Measurements from ENCODE around the gene ARHGAP15.

The ARHGAP15 gene

DNA sequence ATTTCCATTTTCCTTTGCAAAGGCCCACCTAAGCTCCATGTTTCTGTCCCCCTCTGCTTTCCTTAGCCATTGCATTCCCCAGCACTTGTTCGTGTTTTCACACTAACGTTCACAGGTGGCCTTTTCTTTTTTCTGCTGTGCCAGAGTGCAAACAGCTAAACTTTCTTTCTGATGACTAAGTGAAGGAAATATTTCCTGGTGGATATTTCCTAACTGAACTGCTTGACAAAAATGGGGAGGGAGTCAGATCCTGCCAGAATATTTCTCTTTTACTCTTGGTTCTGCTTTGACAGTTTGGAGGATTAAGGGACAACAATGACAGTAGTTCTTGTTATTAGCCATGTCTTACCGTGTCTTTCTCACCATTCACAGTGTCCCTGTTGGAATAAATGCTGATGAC is 344.0 kb downstream of the ARHGAP15 start:
- DNase-seq (ENCODE audit: low spot score), result no peak
- TF ChIP-seq, protein P1, sequence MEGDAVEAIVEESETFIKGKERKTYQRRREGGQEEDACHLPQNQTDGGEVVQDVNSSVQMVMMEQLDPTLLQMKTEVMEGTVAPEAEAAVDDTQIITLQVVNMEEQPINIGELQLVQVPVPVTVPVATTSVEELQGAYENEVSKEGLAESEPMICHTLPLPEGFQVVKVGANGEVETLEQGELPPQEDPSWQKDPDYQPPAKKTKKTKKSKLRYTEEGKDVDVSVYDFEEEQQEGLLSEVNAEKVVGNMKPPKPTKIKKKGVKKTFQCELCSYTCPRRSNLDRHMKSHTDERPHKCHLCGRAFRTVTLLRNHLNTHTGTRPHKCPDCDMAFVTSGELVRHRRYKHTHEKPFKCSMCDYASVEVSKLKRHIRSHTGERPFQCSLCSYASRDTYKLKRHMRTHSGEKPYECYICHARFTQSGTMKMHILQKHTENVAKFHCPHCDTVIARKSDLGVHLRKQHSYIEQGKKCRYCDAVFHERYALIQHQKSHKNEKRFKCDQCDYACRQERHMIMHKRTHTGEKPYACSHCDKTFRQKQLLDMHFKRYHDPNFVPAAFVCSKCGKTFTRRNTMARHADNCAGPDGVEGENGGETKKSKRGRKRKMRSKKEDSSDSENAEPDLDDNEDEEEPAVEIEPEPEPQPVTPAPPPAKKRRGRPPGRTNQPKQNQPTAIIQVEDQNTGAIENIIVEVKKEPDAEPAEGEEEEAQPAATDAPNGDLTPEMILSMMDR (IDR thresholded peaks at IDR 0.05; ENCODE audit: extremely low read depth, missing control alignments), result no peak

DNA sequence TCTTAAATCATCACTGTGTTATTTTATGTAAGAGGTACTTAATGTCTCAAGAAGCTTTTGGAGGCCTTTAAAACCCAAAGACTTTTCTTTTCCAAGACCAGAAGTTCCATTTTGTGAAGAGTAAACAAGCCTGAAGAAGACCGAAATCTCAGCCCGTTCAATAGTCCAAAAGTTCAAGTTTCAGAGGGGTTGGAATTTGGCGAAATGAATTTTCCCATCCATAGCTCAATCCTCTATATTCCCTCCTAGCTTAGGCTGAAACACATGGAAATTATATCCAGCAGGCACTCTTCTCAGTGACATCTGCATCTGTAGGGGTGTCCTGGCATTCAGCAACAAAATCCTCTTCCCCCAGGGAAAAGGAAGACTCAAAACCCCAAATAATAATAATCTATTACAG is 344.6 kb downstream of the ARHGAP15 start:
- TF ChIP-seq, protein P1 (IDR thresholded peaks at IDR 0.05; ENCODE audit: extremely low read depth, missing control alignments), result no peak
- DNase-seq (ENCODE audit: low spot score), result no peak

DNA sequence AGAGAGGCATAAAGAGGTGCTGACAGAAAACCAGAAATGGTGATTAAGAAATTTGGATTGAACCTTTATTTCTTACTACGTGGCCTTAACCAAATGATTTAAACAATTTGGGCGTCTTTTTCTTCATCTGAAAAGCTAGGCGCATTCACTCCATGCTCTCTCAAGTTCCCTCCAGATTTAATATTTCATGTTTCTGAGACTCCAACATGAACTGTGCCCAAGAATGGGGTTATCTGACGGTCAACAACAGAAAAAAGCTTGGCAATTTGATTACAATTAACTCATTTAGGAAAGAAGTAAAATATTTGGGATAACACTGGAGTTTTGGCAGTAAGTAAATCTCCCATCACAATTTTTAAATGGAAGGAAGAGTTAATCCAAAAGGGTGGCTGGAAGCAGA is 345.4 kb downstream of the ARHGAP15 start:
- DNase-seq (ENCODE audit: low spot score), result no peak
- TF ChIP-seq, protein P1 (IDR thresholded peaks at IDR 0.05; ENCODE audit: extremely low read depth, missing control alignments), result no peak

DNA sequence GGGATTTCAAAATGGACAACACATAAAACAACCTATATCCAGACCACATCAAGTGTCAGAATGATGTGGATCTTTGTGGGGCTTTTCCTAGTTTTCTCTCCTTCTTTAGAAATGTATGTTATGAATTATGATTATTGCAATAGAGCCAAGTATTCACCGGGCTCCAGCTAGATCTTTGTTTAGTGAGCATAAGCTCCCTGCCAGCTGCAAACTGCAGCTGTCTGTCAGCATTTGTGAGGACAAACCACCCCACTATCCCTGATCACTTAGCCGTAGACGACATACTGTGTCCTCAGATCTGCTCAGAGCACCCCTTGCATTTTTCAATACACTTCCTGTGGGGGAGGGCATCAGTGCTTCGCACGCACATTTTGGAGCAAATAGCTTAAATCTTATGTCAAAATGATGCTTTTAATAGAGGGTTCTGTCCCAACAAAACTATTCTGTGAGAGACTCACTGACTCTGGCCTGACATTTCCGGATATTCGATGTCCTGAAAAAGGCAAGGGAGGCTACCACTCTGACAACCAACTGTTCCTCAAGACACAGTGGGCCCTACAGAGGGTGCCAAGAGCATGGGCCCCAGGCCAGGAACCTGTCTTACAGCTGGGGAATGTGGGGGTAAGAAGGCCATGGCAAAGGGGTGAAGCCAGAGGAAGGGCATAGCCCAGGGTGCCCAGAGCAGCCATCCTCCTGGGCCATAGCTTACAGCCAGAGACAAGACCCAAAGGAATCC is 346.0 kb downstream of the ARHGAP15 start:
- TF ChIP-seq, protein P1 (IDR thresholded peaks at IDR 0.05; ENCODE audit: extremely low read depth, missing control alignments), result no peak
- no peak for DNase-seq (ENCODE audit: low spot score)

DNA sequence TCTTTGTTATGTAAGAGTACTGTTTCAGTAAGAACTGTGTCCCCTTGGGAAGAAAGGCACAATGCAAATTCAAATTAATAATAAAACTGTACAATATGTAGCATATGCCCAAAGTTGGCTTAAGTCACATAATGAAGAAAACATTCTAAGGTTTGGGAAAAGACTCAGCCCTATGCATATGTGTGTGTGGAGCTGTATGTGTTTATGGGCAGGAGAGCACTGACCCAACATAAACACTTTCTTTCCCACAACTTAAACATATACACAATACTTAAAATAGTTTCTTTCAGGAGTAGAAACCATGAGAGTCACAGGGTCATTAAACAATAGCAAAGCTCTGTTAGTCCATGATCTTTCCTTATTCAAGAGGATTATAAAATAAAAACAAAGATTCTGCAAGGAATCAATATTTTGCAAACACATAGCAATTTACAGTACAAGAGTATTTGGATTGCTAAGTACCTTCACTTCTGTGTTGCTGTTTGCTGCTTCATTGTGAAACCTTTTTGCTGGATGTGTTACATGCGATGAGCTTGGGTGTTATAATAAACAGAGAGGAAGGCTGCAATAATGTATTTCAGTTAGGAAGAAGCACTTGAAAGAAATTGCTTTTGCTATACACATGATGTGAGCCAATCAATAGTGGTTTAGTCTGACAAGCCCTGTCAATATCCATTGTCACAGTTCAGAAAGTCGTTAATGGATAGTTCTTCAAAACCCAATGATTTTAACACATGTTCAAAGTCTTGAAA is 347.3 kb downstream of the ARHGAP15 start:
- TF ChIP-seq, protein P1 (IDR thresholded peaks at IDR 0.05; ENCODE audit: extremely low read depth, missing control alignments), result no peak
- no peak for DNase-seq (ENCODE audit: low spot score)

DNA sequence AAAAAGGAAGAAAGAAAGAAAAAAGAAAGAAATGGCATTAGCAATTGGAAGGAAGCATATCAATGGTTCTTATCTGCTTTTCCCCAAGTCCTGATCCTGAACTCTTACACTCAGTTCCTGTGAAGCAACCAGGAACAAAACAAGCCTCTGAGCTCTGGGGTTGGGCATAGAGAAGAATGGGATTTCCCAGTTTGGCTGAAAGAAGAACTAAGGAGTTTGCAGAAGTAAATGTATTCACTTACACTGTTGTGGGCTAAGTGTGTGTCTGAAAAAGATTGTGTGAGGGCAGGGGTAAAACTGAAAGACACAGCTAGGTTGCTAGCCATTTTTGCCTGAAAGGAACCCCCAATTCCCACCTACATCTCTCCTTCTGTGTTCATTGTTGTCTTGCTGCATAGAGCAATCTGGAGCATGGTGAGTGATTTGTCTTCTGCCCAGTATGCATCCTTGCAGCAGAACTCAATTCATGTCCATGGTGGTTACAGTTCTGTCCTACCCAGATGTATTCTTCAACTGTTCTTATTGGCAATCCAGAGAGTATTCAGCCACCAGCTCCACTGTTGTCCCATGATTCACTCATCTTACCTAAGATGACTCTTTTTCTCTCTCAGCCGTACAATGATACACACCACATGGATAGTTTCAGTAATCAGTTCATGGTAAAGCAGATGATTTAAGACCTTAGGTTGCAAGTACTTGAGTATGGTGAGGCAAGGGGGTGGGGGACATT is 348.7 kb downstream of the ARHGAP15 start:
- TF ChIP-seq, protein P1 (IDR thresholded peaks at IDR 0.05; ENCODE audit: extremely low read depth, missing control alignments), result no peak
- peak; percentile 9 for DNase-seq (ENCODE audit: low spot score)

DNA sequence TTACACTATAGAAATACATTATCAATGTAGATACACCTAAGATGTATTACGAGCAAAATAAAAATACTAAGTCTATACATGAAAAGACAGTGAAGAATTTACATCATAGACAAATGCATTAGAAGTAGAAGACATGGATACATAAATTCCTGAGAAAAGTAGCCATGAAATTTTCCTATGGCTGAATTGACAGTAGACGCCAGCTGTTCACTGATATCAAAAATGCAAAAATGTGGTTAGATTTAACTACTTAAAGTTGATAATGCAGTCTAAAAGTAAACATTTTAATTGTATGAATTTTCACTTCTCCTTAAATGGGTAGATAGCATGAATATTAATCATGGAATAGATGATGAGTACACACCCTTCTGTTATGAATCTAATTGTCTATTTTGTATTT is 350.9 kb downstream of the ARHGAP15 start:
- TF ChIP-seq, protein P1 (IDR thresholded peaks at IDR 0.05; ENCODE audit: extremely low read depth, missing control alignments), result no peak

More for the DNA sequence above, 350.9 kb downstream of the ARHGAP15 start:
- DNase-seq (ENCODE audit: low spot score), result no peak
